Keratinocyte (primary cell): Measurements from ENCODE around the gene PFN1.

Source experiments
- CTCF ChIP-seq, 3 experiments: IDR thresholded peaks in 1 of 3; conservative IDR thresholded peaks in 1 of 3; optimal IDR thresholded peaks in 1 of 3; 2 replicates in 2 of 3; 3 replicates in 1 of 3; pipeline versions ENCODE3 to v1.5.1; 2011; ENCODE audit warnings: low read length in 3 of 3, mild to moderate bottlenecking in 3 of 3, moderate library complexity in 2 of 3, control low read depth in 1 of 3, inconsistent platforms in 1 of 3; ENCODE audit not compliant: insufficient read depth in 2 of 3; ENCODE audit errors: extremely low read depth in 1 of 3
- EZH2 ChIP-seq: IDR thresholded peaks from one replicate; pipeline ENCODE4 v1.6.1; 2012; ENCODE audit warnings: inconsistent platforms, mild to moderate bottlenecking, low read length, moderate library complexity

- no peak for TF ChIP-seq CTCF (optimal IDR thresholded peaks at IDR 0.05 in 1 of 3, IDR thresholded peaks at IDR 0.05 in 1 of 3, conservative IDR thresholded peaks at IDR 0.05 in 1 of 3; ENCODE audit: extremely low read depth in 1 of 3, insufficient read depth in 2 of 3, low read length in 3 of 3)
- no peak for TF ChIP-seq EZH2
Measured at GRCh38 chr17:4947411-4948165, 742 bp downstream of the PFN1 start.
